HG02852 (cell line): Measurements from ENCODE around the gene UGT2B28.
"Not testable (repeated sequence)": the region's sequence is repeated elsewhere in the genome, so short reads cannot be mapped to it uniquely, and the experiment has no call there.

Source experiments
- ATAC-seq: cut with Tn5 transposase; IDR thresholded peaks from one replicate; pipeline ENCODE4 v1.9.1; 2021; ENCODE audit warnings: mild to moderate bottlenecking, moderate library complexity; ENCODE audit not compliant: unreplicated experiment

UGT2B28 gene

DNA sequence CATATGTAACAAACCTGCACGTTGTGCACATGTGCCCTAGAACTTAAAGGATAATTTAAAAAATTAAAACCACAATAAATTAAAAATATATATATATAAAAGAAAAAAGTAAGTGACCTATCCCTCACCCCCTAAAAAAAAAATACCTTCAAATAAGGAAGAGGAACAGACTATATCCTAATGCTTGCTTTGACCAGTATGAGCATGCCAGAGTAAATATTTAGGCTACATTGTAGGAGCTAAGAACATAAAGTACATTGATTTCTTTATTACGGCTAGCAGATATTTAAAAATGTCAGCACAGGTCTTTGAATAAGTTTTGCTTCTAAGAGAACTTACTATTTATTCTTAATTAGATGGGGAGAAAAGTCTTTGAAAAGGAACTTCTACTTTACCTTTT, 62.8 kb downstream of the UGT2B28 start:
- not testable (repeated sequence) for ATAC-seq

DNA sequence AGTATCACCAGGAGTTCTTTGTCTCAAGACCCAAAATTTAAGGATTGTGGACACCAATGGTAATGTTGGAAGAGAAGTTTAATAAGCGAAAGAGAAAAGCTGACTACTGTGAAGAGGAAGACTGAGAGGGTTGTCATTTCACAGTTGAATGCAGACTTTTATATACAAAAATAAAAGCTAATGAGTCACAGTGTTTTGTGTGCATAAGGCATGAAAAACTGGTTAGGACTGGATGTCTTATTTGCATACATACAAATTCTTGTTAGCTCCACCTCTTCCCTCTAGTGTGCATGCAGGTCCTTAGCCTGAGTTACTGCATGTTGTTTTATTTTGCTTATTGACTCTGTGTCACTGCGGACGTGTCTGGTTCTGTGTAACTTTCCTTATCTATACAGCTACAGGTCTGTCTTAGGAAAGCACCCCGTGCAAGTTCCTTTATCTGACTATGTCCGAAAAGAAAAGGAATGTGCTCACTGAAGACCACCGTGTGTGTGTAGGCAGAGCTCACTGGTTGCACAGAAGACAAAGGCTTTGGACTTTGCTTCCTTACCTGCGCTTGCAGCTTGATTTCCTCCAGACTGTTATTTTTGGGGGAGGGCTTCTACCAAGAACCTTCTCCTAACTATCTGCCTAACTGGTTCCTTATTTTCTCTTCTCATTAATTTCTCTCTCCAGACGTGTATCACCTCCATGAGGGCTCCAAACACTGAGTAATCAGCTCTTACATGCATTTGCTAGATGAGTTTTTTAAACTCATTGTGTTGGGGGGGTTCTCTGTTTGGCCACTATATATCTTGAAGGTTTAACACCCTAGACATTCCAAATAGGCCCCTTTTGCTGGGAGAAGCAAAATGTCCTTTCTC, 63.5 kb downstream of the UGT2B28 start:
- not testable (repeated sequence) for ATAC-seq
